GM21723 (cell line): ENCODE data around the gene SERINC4.
A peak's percentile ranks its signal among the peaks of the same experiment; 100 is the strongest.

Experiments used
- ATAC-seq: cut with Tn5 transposase; IDR thresholded peaks from one replicate; pipeline ENCODE4 v1.9.1; 2021; ENCODE audit warnings: mild to moderate bottlenecking, moderate library complexity; ENCODE audit not compliant: unreplicated experiment

Gene SERINC4

GRCh38 chr15:43799209-43799944, 643 bp downstream of the SERINC4 start:
- no peak for ATAC-seq

- ATAC-seq: no peak
Observed at GRCh38 chr15:43796566-43796965, 3.5 kb downstream of the SERINC4 start.

GRCh38 chr15:43795997-43796396, 4.0 kb downstream of the SERINC4 start:
- no peak for ATAC-seq

GRCh38 chr15:43795197-43795596, 4.8 kb downstream of the SERINC4 start:
- no peak for ATAC-seq

GRCh38 chr15:43794269-43795037, 5.6 kb downstream of the SERINC4 start:
- ATAC-seq: no peak

- ATAC-seq: no peak
Observed at GRCh38 chr15:43793647-43794046, 6.4 kb downstream of the SERINC4 start.

- ATAC-seq: no peak
Observed at GRCh38 chr15:43792761-43793476, 7.1 kb downstream of the SERINC4 start.

GRCh38 chr15:43791993-43792760, 7.8 kb downstream of the SERINC4 start, which contains the start of gene SERF2:
SERF2 (plus strand) TSS chr15:43792320; CDS start chr15:43792377, 57 bp downstream.
- peak; percentile 80 for ATAC-seq

- ATAC-seq: no peak
Observed at GRCh38 chr15:43789409-43789808, 10.6 kb downstream of the SERINC4 start.

- ATAC-seq: no peak
Observed at GRCh38 chr15:43779016-43779415, 21.0 kb downstream of the SERINC4 start.

- ATAC-seq: peak; percentile 57
Observed at GRCh38 chr15:43777267-43777914, 22.6 kb downstream of the SERINC4 start.

- ATAC-seq: peak; percentile 35
Observed at GRCh38 chr15:43776718-43777266, 23.2 kb downstream of the SERINC4 start, which contains the start of gene ELL3. ELL3 (minus strand) TSS chr15:43776966; CDS start chr15:43776901, 65 bp downstream.

GRCh38 chr15:43776101-43776717, 23.8 kb downstream of the SERINC4 start:
- ATAC-seq: peak; percentile 67

- no peak for ATAC-seq
Observed at GRCh38 chr15:43775411-43775965, 24.5 kb downstream of the SERINC4 start.

GRCh38 chr15:43774062-43774461, 26.0 kb downstream of the SERINC4 start:
- ATAC-seq: no peak

- no peak for ATAC-seq
Observed at GRCh38 chr15:43772624-43773023, 27.4 kb downstream of the SERINC4 start.

- ATAC-seq: no peak
Observed at GRCh38 chr15:43771816-43772215, 28.2 kb downstream of the SERINC4 start.

- ATAC-seq: no peak
Observed at GRCh38 chr15:43769584-43770228, 30.3 kb downstream of the SERINC4 start.
